Cerebellar cortex (tissue), 1 donor: ENCODE results near the gene DPH2.
A peak's percentile ranks its signal among the peaks of the same experiment; 100 is the strongest.

ENCODE experiments used
- DNase-seq: peaks from one replicate; pipeline ENCODE4 v3.0.0-alpha.2; 2015; ENCODE audit warnings: low spot score

The DPH2 gene

DNA sequence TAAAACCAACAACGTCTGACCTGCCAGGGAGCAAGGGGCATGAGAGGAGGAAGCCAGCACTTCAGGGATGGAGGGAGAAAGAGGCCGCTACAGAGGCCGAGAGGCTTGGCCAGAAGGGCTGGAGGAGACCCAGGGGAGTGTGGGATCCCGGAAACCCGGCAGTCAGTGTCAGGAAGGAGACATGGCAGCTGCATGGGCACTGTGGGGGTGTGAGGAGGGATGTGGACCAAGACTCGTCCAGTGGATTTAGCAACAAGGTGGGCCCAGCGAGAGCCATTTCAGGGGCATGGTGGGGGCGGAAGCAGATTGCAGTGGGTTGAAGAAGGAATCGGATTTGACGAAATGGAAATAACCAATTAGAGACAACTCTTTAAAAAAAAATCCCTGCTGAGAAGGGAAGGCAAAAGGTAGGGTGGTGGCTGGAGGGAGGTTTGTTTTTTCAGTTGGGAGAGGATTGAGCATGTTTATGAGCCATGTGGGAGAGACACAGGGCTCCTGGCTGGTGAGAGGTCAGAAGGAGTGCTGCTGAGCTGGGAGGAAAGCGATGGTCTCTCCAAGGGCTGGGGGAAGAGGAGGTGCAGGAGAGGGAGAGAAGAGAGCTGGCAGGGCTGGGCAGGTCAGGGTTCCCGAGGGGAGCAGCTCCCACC, 13.6 kb downstream of the DPH2 start:
- no peak for DNase-seq

DNA sequence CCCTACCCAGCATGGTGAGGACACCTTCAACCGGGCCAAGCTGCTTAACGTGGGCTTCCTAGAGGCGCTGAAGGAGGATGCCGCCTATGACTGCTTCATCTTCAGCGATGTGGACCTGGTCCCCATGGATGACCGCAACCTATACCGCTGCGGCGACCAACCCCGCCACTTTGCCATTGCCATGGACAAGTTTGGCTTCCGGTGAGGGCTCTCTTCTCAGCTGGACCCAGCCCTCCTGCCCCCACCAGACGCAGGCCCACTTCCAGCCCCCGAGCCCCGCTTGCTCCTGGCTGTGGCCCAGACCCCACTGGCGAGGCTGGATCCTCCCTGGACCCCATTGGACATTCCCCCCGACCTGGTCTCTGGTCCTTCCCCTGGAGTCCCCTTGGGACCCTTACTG, 15.0 kb downstream of the DPH2 start:
- no peak for DNase-seq

DNA sequence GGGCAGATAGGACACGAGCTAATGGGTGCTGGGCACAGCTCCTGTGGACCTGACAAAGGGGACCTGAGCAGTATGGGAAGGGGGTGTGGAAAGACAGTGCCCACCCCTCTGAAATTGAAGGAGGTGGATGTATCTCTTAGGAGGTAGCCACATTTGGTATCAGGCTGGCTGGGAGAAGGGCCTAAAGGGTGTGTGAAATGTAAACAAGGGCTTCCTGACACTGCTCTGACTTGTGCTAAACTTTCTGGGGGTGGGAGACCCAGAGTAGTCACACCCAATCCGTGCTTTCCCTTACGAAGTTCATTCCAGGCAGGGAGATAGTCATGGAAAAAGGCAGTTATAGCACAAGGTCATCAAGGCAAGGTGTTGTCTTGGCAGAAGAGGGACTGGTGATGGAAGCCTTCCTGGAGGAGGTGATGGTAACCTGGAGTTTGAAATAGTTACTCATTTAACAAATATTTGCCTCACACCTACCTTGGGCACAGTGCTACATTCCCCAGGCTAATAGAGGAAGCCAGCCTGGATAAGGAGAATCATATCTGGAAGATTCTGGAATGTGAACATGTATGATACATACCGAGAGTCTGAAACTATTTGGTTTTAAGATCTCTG, 16.3 kb downstream of the DPH2 start:
- no peak for DNase-seq

DNA sequence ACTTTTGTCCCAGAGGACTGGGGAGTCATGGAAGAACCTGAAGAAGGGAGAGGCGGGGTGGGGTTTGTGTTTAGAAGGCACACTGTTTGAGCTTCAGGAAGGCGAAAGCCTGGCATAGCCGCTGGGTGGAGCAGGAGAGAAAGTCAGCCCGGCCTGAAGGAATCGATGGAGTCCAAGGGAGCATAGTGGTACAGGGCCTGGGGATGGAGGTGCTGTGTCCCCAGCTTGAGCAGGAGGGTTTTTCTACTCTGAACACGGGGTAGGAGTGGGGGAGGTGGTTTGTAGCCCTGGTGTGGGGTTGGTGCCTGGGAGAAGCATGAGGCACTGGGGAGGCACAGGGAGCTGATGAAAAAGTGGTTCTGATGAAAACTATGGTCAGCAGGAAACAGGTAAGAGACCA, 16.9 kb downstream of the DPH2 start:
- DNase-seq, result no peak

DNA sequence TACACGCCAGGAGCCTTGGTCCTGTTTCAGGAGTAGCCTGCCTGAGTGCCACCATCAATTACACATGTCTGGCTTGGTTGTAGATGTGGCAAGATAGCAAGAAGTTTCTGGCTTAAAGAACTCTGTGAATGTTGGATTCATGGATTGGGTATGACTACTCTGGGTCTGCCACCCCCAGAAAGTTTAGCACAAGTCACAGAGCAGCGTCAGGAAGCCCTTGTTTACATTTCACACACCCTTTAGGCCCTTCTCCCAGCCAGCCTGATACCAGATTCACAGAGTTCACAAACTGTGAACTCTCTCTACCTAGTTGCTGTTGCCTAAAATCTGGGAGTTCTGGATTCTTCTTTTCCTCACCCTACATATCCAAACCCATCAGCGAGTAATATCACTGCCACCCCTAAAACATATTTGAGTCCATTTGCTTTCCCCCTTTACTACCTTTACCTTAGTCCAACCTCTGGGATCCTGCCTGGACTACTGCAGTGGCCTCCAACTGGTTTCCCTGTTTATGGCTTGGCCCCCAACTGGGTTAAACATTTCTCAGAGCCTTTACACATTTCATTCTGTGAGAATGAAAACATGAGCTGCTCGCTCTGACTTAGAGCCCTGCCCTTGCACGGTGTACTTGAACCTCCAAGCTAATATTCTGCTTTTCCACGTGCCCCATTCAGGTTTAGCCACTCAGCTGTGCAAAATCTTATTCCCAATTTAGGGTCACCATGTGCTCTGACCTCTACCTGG, 17.5 kb downstream of the DPH2 start:
- DNase-seq, result no peak

DNA sequence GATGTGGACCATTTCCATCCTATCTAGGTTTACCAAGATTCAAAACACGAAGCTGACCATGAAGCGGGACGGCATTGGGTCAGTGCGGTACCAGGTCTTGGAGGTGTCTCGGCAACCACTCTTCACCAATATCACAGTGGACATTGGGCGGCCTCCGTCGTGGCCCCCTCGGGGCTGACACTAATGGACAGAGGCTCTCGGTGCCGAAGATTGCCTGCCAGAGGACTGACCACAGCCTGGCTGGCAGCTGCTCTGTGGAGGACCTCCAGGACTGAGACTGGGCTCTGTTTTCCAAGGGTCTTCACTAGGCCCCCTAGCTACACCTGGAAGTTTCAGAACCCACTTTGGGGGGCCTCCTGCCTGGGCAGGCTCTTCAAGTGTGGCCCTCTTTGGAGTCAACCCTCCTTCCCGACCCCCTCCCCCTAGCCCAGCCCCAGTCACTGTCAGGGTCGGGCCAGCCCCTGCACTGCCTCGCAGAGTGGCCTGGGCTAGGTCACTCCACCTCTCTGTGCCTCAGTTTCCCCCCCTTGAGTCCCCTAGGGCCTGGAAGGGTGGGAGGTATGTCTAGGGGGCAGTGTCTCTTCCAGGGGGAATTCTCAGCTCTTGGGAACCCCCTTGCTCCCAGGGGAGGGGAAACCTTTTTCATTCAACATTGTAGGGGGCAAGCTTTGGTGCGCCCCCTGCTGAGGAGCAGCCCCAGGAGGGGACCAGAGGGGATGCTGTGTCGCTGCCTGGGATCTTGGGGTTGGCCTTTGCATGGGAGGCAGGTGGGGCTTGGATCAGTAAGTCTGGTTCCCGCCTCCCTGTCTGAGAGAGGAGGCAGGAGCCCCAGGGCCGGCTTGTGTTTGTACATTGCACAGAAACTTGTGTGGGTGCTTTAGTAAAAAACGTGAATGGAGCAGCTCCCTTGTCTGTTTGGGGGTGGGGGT, 20.7 kb downstream of the DPH2 start:
- DNase-seq, result no peak

DNA sequence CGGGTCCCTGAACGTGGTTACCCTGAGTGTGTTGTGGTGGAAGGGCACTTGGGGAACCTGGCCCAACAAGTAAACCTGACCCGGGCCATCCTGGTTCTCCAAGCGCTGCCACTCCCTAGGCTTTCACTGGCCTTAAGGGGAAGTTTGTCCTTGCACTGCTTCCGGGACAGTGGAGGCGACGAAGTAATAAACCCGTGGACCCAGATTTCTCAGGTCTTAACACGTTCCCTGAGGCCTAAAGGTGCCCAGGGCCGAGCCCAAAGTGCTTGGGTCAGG, 21.3 kb downstream of the DPH2 start:
- DNase-seq, result no peak

DNA sequence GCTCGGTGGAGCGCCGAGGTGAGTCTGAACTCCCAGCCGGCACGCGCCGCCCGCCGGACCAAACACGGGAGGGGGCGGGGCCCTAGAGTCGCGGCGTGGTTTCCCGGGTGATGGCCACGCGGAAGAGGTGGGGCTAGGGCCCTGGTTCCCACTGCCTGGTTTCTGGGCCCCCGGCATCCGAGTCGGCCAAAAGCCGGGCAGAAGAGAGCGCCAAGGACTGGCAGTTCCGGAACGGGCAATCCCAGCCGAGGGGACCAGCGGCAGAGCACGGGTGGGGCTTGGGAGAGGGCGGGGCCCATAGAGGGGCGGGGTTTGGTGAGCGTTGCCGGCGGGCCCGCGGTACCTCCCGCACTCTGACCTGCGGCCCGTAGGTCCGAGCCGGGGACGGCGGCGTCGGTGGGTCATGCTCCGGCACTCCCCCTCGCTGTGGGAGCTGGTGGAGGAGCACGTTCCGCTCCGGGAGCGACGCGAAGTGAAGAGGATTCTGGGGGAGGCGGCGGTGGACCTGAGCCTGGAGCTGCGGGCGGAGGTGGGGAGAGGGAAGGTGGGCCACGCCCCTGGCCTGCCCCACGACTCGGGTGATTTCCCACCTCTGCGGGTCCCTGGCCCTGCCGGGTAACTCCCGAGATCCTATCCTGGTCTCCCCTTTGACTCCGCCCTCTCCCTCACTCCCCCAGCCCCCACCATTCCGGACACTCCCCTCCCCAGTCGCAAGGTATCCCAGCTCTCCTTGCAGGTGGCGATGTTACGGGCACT, 21.8 kb downstream of the DPH2 start, which contains the start of gene CCDC24:
Gene CCDC24, plus strand, starts transcription at position 124 of the 756 bp plus-strand sequence. Its CDS starts 280 bp downstream, at position 404.
- peak; percentile 75 for DNase-seq

DNA sequence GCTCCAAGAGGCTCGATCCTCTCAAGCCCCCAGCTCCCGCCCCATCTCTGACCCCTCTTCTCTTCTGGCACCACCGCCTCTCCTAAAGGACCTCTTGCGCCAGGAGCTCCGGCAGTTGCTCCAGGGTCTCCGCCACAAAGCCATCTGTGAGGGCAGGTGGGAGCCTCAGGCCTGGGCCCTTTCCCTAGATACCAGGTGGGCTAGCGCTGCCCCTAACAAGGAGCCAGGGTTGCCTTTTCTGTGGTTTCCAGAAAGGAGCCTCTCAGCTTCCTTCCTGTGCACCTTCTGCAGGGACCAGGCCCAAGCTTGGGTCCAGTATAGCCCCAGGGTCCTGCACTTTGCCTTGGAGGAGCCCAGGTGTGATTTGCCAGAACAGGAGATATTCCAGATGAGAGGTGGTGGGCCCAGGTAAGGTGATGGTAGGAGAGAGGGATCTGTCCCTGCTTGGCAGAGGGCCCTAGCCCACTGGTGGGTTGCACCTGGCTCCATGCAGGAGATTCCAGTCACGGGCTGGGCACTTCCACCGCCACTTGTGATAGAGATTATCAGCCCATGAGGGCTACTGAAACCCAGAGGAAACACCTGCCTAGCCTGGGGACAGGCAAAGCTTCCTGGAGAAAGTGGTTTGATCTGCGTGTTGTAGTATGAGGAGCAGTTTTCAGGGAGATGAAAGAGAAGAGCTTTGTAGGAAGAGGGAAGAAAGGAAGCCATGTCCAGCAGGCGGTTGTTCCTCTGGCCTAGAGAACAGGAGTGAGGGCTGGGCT, 22.6 kb downstream of the DPH2 start:
- no peak for DNase-seq

DNA sequence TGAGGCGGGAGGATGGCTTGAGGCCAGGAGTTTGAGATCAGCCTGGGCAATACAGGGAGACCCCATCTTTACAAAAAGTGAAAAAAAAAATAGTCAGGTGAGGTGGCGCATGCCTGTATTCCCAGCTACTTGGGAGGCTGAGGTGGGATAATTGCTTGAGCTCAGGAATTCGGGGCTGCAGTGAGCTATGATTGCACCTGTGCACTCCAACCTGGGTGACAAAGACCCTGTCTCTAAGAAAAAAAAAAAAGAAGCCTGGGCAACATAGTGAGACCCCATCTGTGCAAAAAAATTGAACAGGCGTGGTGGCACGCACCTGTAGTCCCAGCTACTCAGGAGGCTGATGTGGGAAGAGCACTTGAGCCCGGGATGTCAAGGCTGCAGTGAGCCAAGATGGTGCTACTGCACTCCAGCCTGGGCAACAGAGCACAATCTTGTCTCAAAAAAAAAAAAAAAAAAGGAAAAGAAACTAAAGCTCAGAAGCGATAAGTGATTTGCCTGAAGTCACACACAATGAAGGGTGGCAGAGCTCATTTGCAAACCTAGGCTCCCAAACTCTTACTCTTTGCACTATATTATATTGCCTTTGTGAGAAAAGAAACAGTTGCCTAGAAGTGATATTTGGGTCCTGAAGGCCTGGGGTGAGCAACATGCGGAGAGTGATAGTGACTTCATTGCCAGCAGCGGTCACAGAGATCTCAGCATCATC, 23.6 kb downstream of the DPH2 start:
- no peak for DNase-seq

DNA sequence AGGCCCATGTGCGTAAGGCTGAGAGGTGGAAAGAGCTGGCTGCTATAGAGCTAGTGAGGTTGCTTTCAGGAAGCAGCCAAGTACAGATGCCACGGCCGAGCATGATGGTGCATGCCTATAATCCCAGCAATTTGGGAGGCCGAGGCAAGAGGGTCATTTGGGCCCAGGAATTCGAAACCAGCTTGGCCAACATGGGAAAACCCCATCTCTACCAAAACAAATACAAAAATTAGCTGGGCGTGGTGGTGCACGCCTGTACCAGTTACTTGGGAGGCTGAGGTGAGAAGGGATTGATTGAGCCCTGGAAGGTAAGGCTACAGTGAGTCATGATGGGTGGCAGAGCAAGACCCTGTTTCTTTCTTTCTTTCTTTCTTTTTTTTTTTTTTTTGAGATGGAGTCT, 24.3 kb downstream of the DPH2 start:
- DNase-seq, result no peak

DNA sequence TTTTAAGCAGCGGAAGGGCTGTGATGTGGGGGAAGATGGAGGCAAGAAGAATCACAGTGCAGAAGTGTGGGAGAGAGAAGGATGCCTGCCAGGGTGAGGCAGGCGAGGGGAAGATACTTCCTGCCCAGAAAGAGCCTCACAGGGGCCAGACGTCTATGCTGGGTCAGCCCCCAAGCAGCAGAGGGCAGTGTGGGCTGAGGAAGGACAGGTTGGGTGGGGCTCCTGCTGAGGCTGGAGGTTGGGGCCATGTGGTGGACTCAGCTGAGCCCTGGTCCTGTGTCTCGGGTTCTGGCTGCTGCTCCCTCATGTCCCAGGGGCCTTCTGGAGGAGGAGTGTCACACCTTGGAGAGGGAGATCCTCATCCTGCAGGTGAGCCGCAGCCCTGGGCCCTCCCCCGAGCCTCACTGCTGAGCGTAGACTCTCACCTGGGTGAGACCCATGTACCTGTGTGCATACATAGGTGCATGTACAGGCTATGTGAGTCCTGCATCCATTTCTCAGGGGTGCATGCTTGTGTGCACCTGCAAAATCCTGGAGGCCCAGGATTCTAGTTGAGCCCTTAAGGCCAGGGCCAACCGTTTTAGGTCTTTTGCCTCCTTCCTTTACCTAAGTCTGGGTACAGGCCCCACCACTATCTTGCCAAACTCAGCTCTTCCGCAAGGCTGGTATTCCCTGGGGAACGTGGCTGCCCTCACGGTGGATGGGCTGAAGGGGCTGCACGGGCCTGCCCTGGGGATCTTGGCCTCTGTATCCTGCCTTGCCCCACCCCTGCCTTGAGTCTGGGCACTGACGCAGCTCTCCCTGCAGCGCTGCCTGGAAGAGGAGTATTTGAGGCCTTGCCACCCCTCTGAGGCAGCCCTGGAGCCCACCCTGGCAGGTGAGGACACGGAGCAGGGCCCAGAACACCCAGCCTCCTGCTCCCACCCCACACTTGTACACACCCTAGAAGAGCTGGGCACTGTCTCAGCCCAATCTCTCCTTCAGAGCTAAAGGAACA, 25.3 kb downstream of the DPH2 start:
- DNase-seq, result no peak

DNA sequence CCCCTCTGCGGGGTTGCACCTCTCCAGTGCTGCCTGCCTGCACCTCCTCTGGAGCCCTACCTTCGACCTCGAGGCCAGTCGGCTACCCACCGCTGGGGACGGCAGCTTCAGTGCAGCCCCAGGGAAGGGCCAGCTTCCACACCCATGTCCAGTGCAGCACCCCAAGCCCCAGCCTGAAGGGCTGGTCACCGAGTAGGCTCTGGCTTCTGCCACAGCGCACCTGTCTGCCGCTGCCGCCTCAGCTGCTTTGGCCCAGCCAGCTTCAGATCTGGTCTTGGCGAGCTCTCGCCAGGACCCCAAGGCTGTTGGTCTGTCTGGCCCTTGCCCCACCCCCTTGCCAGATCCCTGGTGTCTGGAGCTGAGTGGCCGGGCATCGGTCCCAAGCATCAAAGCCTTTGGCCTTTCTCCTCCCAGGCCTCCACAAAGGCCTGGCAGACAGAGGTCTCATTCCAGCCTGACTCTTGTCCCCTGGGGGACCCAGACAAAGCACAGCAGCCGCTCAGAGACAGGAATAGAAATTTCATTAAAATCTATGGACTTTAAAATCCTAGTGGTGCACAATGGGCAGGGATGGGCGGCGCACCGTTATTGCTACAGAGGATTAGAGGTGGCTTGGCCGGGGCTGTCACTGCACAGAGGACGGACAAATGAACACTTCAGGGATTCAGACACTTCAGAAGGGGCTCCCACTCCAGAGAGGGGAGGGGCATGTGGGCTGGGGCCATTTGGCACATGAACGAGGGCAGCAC, 26.3 kb downstream of the DPH2 start:
- no peak for DNase-seq

DNA sequence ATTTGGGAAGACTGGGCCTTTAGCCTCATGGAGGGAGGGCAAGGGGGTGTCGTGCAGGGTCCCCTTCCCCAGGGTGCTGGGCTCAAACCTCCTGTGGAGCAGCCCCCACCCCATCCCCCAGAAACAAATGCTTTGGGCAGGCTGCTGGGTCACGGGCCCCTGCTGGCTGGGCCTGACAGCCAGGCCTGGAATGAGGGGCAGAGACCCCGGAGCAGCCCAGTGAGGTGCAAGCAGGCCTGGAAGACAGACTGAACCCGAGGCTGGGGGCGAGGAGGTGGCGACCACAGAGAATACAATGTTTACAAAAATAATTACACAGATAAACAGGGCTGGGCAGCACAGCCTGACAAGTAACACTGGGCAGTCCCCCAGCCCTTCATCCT, 26.9 kb downstream of the DPH2 start:
- no peak for DNase-seq

DNA sequence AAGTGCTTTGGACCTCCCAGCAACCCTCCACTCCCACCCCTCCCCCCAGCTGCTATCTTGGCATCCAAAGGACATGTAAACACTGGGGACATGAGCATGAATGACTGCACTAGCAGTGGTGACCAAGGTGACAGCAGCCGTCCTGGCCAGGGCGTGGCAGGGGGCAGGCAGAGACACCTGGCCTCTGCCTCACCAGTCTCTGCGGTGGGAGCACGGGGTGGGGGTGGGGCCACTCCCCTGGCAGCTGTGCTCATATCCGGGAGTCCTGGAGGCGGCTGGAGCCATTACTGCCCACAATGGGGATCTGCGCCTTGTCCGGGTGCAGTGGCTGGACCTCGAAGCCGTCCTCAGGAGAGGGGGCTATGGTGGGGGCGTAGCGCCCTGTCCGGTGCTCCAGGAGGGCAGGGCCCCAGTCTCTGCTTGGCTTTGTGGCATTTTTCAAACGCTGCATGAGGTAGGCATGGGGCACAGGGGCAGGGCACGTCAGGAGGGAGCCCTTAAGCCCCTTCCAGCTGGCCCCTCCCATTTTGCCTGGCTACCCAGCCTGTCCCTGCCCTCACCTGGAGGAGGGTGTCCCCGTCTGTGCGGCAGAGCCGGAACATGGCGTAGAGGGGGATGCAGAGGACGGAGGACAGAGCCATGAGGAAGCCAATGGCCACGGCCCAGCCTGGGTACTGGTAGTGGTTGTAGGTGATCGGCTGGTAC, 27.6 kb downstream of the DPH2 start:
- no peak for DNase-seq

DNA sequence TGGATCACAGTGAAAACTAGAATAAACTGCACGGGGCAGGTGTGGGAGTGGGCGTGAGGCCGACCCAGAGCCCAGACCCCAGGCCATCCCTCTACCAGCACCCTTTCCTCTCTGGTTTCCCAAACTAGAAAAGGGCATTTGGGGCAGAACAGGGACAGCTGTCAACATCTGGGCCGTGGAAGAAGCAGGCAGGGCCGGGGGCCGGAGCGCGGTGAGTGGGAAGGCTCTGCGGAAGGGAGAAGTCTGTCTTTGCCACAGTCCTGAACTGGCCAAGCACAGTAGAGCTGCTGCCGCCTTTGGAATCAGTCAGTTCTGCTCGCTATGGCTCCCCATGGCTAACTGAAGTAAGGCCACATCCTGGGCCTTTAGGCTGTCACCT, 28.2 kb downstream of the DPH2 start:
- no peak for DNase-seq

DNA sequence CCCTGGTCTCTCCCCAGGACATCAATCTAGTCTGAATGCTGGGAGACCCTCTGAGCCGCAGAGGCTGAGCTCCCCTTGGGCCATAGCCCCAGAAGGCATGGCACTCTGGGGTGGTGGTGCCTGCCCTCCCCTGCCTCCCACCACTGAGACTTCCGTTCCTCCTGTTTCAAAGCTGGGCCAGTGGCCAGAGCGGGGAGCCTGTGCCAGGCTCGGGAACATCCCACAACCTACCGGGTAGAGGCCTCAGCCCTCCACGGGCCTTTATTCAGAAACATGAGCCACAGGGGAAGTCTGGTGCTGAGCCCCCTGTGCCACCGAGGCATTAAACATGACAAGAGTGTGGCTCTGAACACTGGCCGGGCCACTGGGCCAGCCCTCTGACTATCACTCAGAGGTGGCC, 29.6 kb downstream of the DPH2 start:
- DNase-seq, result no peak
